Sigmoid colon (tissue), 4 donors: Measurements from ENCODE around the gene UBQLN4.

Experiments
- POLR2A ChIP-seq, 2 donors: fragments of 450-650 bp; IDR thresholded peaks; one replicate each; pipeline ENCODE4 v1.6.1; 2016; ENCODE audit warnings: antibody characterized with exemption in 2 of 2, mild to moderate bottlenecking in 2 of 2, moderate library complexity in 2 of 2
- POLR2AphosphoS5 ChIP-seq, 4 donors: sonication (generic); formaldehyde crosslinking; IDR thresholded peaks; one replicate each; pipeline ENCODE4 v1.6.1; 2017; ENCODE audit warnings: antibody characterized with exemption in 4 of 4
- TF ChIP-seq, protein P1 (sequence below), 4 experiments: fragments of 450-650 bp in 3 of 4; fragments of 200-600 bp in 1 of 4; IDR thresholded peaks; one replicate each; pipeline ENCODE4 v1.5.1; 2016 to 2019; ENCODE audit warnings: antibody characterized with exemption in 4 of 4, mild to moderate bottlenecking in 3 of 4, moderate library complexity in 2 of 4

DNA sequence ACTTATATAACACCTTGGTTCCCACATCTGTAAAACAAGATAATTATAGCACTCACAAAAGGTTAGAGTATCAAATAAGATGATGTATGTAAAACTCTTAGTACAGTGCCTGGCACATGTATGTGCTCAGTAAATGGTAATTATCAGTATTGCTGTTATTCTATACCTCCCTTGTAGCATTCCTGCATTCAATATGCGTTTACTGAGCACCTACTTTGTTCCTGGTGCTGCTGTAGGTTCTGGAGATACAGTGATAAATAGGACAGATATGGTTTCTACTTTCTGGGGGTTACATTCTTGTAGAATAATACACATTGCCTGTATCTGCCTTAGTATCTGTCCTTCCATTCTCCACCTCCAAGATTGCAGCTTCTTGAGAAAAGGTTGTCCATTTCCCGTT lies 31.6 kb downstream of the UBQLN4 start:
- TF ChIP-seq POLR2A (IDR thresholded peaks at IDR 0.05) = no peak
- TF ChIP-seq, protein P1, sequence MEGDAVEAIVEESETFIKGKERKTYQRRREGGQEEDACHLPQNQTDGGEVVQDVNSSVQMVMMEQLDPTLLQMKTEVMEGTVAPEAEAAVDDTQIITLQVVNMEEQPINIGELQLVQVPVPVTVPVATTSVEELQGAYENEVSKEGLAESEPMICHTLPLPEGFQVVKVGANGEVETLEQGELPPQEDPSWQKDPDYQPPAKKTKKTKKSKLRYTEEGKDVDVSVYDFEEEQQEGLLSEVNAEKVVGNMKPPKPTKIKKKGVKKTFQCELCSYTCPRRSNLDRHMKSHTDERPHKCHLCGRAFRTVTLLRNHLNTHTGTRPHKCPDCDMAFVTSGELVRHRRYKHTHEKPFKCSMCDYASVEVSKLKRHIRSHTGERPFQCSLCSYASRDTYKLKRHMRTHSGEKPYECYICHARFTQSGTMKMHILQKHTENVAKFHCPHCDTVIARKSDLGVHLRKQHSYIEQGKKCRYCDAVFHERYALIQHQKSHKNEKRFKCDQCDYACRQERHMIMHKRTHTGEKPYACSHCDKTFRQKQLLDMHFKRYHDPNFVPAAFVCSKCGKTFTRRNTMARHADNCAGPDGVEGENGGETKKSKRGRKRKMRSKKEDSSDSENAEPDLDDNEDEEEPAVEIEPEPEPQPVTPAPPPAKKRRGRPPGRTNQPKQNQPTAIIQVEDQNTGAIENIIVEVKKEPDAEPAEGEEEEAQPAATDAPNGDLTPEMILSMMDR (IDR thresholded peaks at IDR 0.05) = no peak
- no peak for TF ChIP-seq POLR2AphosphoS5 (IDR thresholded peaks at IDR 0.05)
